SH-SY5Y (cell line): ENCODE results near the gene TREH.

Experiments used
- GATA2 ChIP-seq: IDR thresholded peaks from 2 replicates; pipeline ENCODE4 v1.6.1; 2011; ENCODE audit warnings: mild to moderate bottlenecking, low read depth, low read length
- GATA3 ChIP-seq: IDR thresholded peaks from 2 replicates; pipeline ENCODE4 v1.6.1; 2011; ENCODE audit warnings: low read depth, mild to moderate bottlenecking, low read length, moderate library complexity

DNA sequence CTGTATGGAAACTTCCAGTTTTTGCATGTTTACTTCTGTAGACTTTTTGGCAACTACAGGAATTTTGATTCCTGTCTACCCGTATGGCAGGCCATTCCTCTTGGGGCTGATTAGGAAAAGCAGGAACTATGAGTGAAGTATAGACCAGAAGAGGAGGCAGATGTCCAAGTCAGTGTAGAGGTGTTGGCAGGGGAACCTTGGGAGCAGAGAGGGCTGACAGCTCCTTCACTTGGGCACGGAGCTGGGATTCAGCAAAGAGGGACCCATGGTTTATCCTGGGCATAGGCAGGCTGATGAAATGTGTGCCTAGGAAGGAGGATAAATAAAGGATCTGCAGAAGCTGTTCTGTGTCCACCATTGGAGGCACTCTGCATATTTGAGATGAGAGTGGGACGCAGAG, 33.1 kb downstream of the TREH start:
- no peak for TF ChIP-seq GATA3
- no peak for TF ChIP-seq GATA2
